A673 (cell line): Measurements from ENCODE around the gene SPIC.

ENCODE experiments used
- CTCF ChIP-seq: fragments of 300-800, 200-600 bp; sonication (generic); conservative IDR thresholded peaks from 2 replicates; pipeline ENCODE4 v1.5.1; 2017; ENCODE audit warnings: low read depth, mild to moderate bottlenecking, antibody characterized with exemption, low read length, moderate library complexity, mixed read lengths
- EZH2 ChIP-seq: fragments of 200-600 bp; sonication (generic); IDR thresholded peaks from 2 replicates; pipeline ENCODE4 v1.6.1; 2017; ENCODE audit warnings: borderline replicate concordance, low read depth, mild to moderate bottlenecking, mixed read lengths, antibody characterized with exemption, low read length; ENCODE audit not compliant: poor library complexity, severe bottlenecking

GRCh38 chr12:101498252-101498651, 23.1 kb downstream of the SPIC start:
- TF ChIP-seq CTCF (no peak), EZH2 (no peak)
